Activated naive CD8-positive, alpha-beta T cell (primary cell): ENCODE data around the gene OSBPL7.
A peak's percentile ranks its signal among the peaks of the same experiment; 100 is the strongest.

Source experiments
- H3K27ac Mint-ChIP-seq: one replicate; pipeline ENCODE4 v1.8.0; 2021; ENCODE audit warnings: mixed read lengths
- H3K27me3 Mint-ChIP-seq: one replicate; pipeline ENCODE4 v1.8.0; 2021; ENCODE audit warnings: mixed read lengths
- H3K36me3 Mint-ChIP-seq: one replicate; pipeline ENCODE4 v1.8.0; 2021; ENCODE audit warnings: mixed read lengths
- H3K4me1 Mint-ChIP-seq: one replicate; pipeline ENCODE4 v1.8.0; 2021; ENCODE audit warnings: low read depth, mixed read lengths
- H3K4me3 Mint-ChIP-seq: one replicate; pipeline ENCODE4 v1.8.0; 2021; ENCODE audit warnings: mild to moderate bottlenecking, mixed read lengths
- H3K9me3 Mint-ChIP-seq: one replicate; pipeline ENCODE4 v1.8.0; 2021; ENCODE audit warnings: low read depth, mixed read lengths

OSBPL7 gene, protein sequence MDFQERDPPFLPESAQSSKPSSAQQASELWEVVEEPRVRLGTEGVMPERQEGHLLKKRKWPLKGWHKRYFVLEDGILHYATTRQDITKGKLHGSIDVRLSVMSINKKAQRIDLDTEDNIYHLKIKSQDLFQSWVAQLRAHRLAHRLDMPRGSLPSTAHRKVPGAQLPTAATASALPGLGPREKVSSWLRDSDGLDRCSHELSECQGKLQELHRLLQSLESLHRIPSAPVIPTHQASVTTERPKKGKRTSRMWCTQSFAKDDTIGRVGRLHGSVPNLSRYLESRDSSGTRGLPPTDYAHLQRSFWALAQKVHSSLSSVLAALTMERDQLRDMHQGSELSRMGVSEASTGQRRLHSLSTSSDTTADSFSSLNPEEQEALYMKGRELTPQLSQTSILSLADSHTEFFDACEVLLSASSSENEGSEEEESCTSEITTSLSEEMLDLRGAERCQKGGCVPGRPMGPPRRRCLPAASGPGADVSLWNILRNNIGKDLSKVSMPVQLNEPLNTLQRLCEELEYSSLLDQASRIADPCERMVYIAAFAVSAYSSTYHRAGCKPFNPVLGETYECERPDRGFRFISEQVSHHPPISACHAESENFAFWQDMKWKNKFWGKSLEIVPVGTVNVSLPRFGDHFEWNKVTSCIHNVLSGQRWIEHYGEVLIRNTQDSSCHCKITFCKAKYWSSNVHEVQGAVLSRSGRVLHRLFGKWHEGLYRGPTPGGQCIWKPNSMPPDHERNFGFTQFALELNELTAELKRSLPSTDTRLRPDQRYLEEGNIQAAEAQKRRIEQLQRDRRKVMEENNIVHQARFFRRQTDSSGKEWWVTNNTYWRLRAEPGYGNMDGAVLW

DNA sequence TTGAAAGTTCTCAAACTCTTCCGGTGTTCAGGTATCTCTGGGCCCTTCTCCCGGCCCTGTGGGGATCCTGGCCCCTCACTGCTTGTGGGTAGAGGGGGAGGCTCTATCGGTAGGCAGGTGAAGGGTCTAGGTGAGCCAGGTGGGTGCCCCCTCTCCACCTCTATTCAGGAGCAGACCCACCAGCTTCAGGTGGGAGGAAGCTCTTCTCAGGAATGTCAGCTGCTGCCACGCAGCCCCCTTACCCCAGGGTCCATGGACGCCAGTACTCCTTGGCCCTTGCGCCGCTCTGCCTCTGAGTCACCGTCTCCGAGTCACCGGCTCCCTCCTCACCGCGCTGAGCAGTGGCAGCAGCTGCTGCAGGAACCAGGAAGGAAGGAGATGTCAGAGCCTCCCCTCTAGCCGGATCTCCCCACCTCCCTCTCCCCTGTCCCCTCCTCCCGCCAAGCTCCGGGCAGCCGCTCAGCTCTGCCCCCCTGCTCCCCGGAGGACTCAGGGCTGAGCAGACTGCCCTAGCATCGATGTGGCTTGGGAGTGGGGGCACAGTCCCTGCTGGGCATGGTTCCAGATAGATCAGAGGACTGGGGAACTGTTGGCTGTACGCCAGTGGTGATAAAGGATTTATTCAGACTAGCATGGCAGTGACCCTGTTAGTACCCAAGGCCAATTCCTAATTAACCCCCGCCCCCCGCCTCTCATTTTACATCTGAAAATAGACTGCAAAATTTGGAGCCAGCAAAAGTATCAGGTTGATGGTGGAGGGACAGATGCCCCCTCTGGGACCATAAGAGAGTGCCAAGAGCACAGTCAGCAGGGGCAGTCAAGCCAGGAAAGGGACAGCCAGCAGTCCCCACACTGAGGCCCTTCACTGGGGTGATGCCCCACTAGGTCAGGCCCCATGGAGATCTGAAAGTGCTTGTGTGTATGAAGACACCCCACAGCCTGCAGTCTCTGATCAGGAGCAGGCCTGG, at the start of gene OSBPL7:
OSBPL7 (minus strand) TSS at position 371 of the 968 bp plus-strand sequence. CDS start 1,516 bp downstream, outside the sequence.
- Mint-ChIP-seq H3K4me1 (peaks cover 21% of the 10 kb centered on the region), H3K36me3 (peaks cover 5% of the 10 kb centered on the region), H3K27ac (peak within 1 kb of the TSS; percentile 82)

DNA sequence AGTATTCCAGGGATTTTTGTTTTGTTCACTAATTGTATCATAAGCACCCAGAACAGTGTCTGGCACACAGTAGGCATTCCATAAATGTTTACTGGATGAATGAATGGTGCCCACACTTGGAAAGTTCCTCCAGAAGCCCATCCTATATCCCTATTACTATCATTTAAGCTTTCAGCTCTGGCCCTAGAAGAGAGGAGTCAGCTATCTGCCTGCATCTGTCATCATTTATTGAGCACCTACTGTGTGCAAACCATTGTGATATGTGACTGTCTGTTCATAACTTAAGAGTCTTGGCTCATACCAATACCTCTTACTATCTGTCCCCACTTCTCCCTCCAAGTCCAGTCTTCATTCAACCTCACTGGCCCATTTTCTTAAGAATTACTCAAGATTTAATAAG, 49.5 kb upstream of the OSBPL7 start:
- no peak overlapping the region for H3K27ac Mint-ChIP-seq

More for the DNA sequence above, at the start of gene OSBPL7:
- H3K27me3 Mint-ChIP-seq = no peaks in the 10 kb centered on the region
- no peaks in the 10 kb centered on the region for H3K9me3 Mint-ChIP-seq
- peak within 1 kb of the TSS; percentile 94 for H3K4me3 Mint-ChIP-seq

DNA sequence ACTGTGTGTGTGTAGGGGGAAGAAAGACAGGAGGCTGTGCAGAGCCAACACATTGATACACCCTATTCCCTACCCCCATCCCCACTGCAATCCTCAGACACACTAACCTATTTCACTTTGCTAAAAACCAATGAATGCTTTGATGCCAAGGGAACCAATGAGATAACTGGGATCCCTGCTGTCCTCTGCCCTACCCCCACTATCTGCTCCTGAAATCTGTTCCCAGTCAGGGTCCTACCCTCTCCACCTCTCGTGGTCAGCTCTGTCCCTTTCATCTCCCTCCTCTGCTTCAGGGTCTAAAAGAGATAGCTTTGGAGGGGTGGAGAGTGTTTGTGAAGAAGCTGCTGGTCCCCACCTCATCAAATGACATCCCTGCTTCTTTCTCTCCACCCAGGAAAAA, 48.5 kb upstream of the OSBPL7 start:
- Mint-ChIP-seq H3K27me3 (peaks cover 16% of the 10 kb centered on the region), H3K27ac (no peak overlapping the region), H3K4me1 (peaks cover 3% of the 10 kb centered on the region), H3K36me3 (no peaks in the 10 kb centered on the region), H3K9me3 (no peaks in the 10 kb centered on the region), H3K4me3 (no peak overlapping the region)

More for the DNA sequence above, 49.5 kb upstream of the OSBPL7 start:
- H3K9me3 Mint-ChIP-seq = no peaks in the 10 kb centered on the region
- no peaks in the 10 kb centered on the region for H3K36me3 Mint-ChIP-seq
- H3K4me3 Mint-ChIP-seq = no peak overlapping the region
- H3K4me1 Mint-ChIP-seq = no peaks in the 10 kb centered on the region
- peaks cover 16% of the 10 kb centered on the region for H3K27me3 Mint-ChIP-seq

DNA sequence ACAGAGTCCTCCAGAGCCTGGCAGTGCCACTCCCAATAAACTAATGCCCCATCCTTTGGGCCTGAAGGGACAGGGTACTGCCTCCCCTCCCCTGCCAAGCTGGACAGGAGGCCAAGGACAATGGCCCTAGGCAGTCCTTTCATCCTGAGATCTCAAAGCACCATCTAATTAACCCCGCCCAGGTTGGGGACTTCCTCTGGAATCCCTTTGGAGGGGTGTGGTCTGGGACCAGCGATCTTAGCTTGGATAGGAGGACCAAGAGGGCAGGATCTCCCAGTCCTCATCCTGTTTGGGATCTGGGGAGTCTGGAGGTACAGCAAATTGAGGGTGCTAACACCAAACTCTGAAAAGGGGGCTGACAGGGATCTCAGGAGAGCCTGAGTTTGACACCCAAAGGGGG, 47.5 kb upstream of the OSBPL7 start:
- Mint-ChIP-seq H3K4me1 (peaks cover 7% of the 10 kb centered on the region), H3K27ac (no peak overlapping the region), H3K9me3 (no peaks in the 10 kb centered on the region), H3K4me3 (no peak overlapping the region), H3K36me3 (no peaks in the 10 kb centered on the region), H3K27me3 (peaks cover 14% of the 10 kb centered on the region)

DNA sequence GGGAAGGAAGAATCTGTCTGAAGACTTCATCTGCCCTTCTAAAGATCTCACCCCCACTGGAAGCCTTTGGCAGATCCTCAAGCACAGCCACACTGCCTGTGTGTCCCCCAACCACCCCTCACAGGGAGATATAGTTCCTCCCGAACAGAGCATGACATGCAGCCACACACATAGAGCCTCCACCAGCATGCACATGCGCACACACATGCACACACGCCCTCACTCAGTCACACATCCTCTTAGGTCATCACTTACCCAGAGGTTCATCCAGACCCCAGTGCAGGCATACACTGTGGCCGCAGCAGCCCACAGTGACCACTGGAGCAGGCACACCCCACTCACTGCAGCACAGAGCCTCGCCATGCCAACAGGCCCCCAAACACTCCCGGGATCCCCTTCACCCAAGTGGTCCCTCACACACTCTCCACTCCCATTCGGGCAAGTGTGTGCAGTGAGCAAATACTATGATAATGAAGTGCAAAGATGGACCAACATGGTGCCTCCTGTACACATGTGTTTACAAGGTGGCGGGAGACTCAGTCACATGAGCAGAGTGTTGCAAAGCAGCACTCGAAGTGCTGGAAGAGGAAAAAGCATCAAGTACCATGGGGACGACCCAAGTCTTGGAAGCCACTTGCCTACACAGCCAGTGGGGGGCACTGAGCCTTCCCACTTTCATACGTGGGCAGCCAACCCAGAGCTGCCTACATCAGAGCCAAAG, 46.4 kb upstream of the OSBPL7 start:
- H3K27ac Mint-ChIP-seq = no peak overlapping the region
- no peaks in the 10 kb centered on the region for H3K36me3 Mint-ChIP-seq
- no peaks in the 10 kb centered on the region for H3K9me3 Mint-ChIP-seq
- H3K4me3 Mint-ChIP-seq = no peak overlapping the region
- peaks cover 13% of the 10 kb centered on the region for H3K27me3 Mint-ChIP-seq
- peaks cover 11% of the 10 kb centered on the region for H3K4me1 Mint-ChIP-seq

DNA sequence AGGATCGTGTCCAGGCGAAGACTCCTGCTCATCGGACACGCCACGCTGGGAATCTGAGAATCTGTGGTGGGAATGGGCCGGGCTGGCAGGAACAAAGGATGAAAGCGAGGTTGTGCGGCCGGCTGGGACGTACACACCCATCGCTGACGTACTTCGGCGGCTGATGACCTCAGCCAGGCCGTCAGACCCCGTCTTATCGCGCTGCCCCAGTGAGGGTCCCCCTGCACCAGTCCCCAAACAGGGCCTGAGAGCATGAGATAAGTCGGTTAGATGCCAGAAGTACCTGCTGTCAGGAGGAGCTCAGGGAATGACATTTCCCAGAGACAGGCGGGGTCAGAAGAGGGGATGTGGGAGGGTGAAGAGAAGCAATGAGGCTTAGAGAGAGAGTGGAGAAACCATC, 45.3 kb upstream of the OSBPL7 start:
- Mint-ChIP-seq H3K27ac (no peak overlapping the region), H3K4me3 (no peak overlapping the region), H3K9me3 (no peaks in the 10 kb centered on the region), H3K36me3 (no peaks in the 10 kb centered on the region), H3K27me3 (peaks cover 12% of the 10 kb centered on the region), H3K4me1 (peaks cover 16% of the 10 kb centered on the region)

DNA sequence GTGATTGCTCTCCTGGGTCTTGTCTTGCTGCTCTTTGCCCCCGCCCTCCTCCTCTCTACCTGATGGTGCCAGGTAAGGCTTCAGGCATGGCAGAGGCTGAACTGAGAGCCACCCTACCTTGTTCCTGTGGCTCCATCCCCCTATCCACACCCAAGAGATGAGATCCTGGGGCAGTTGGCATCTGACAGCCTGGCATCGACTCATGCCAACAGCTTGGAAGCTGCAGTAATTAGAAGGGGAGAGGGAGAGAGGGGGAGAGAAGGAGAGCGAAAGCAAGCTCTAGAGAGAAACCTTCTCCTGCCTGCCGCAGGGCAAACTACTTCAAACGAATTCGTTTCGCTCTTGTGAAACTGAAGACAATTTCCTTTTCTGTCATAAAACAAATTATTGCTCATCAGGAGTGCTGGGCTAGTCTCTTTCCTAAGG, 43.2 kb upstream of the OSBPL7 start:
- Mint-ChIP-seq H3K36me3 (no peaks in the 10 kb centered on the region), H3K27ac (no peak overlapping the region), H3K4me1 (peaks cover 16% of the 10 kb centered on the region), H3K27me3 (peaks cover 4% of the 10 kb centered on the region), H3K9me3 (no peaks in the 10 kb centered on the region), H3K4me3 (no peak overlapping the region)

DNA sequence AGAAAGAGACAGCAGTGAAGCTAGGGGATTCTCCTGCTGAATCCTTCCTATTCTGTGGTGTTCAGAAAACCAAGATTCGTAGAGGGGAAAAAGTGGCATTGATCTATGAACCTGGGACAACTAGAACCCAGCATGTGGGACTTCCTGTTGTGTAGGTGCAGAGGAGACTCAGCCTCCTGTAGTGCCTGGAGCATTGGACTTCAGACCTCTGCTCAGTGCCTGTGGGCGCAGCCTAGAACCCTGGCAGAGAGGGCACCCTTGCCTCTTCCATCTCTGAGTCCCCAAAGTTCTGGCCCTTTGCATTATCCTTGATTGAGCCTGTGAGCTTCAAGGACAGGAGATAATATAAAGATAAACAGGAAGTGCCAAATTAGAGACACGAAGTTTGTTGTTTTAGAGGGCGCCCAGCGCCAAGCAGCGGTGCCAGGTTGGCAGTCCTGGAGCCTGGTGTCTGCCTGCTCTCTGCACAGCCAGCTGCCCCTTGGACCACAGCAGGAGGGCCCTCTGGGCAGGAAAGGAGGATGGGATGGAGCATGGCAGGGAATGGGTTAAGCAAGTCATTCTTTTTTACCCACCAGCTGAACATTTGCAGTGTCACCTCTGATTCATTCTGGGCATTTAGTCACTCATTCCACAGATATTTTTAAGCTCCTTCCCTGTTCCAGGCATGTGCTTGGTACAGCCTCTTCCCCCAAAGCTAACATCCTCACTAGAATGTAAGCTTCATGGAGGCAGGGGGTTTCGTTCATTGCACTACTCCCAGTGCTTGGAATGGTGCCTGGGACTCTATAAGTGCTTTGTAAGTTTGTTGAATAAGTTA, 41.2 kb upstream of the OSBPL7 start:
- no peaks in the 10 kb centered on the region for H3K27me3 Mint-ChIP-seq
- H3K9me3 Mint-ChIP-seq = no peaks in the 10 kb centered on the region
- H3K27ac Mint-ChIP-seq = no peak overlapping the region

DNA sequence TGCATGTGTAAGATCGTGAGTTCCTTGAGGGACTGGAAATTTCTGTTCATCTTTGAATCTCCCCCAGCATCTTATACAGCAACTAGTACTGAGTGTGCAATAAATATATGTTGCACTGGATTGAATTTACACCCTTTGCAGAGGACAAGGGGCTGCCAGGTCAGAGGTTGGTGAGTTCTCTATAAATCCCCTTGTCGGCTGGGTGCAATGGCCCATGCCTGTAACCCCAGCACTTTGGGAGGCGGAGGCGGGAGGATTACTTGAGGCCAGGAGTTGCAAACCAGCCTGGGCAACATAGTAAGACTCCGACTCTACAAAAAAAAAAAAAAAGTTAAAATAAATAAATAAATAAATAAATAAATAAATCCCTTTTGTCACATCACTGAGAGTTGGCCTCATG, 38.8 kb upstream of the OSBPL7 start:
- Mint-ChIP-seq H3K36me3 (no peaks in the 10 kb centered on the region), H3K4me3 (no peak overlapping the region), H3K4me1 (peaks cover 14% of the 10 kb centered on the region), H3K27me3 (peaks cover 8% of the 10 kb centered on the region), H3K9me3 (no peaks in the 10 kb centered on the region), H3K27ac (no peak overlapping the region)

More for the DNA sequence above, 41.2 kb upstream of the OSBPL7 start:
- Mint-ChIP-seq H3K4me3 (no peak overlapping the region), H3K4me1 (peaks cover 16% of the 10 kb centered on the region), H3K36me3 (no peaks in the 10 kb centered on the region)

DNA sequence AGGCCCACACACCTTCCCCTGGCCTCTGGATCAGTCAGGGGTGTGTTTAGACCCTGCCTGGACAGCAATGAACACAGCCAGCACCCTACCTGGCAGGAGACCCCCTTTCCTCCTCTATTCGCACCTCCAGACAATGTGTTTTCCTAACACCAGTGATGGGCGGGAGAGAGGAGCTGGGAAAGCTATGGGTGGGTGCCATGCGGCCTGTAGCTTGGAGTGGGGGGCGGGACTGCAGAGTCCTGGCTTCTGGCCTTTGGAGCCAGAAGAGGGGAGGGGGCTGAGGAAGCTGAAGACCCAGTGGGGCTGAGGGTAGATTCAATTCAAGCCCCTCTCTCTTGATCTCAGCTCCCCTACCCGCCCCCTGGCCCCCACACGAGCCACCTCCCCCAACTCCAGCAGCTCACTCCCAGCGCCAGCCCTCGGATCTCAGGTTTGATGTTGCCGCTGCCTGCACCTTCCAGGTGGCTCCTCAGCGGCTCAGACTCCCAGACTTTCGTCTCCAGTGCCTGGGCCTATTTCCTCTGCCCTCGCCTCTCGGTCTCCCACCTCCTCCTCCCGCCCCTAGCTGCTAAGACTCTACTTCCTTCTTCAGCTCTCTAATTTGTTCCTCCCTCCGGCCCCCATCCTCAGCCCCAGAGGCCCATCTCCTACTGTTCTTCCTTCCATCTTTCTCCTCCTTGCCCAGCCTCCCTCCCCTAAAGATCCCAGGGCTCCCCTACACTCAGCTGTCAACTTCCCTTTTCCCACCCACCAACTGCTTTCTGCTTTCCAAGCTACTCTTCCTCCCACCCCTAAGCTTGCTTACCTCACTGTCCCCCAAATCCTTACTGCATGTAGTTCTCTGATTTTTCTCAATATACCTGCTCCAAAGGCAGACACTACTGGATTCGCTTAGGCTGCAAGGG, 36.2 kb upstream of the OSBPL7 start:
- H3K36me3 Mint-ChIP-seq = no peaks in the 10 kb centered on the region
- H3K27me3 Mint-ChIP-seq = peaks cover 24% of the 10 kb centered on the region
- H3K4me1 Mint-ChIP-seq = peaks cover 7% of the 10 kb centered on the region
- no peak overlapping the region for H3K27ac Mint-ChIP-seq
- H3K9me3 Mint-ChIP-seq = no peaks in the 10 kb centered on the region
- no peak overlapping the region for H3K4me3 Mint-ChIP-seq

DNA sequence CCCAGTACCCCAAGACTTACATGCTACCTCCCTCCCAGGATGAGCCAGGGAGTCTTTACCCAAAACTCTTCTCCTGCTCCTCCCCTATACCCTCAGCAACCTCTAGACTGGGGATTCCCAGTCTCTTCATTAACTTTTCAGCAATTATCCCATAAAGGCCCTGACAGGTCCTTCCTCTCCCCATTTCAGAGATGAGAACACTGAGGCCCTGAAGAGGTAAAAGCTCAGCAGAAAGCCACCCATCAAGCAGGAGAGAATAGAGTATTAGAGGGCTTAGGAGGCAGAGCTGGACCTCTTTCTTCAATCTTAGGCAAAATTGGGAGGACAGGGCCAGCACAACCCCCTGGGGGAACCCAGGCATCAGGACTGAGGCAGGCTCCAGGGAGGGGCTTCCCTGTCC, 35.2 kb upstream of the OSBPL7 start:
- Mint-ChIP-seq H3K9me3 (no peaks in the 10 kb centered on the region), H3K27ac (no peak overlapping the region), H3K4me3 (no peak overlapping the region), H3K4me1 (peaks cover 10% of the 10 kb centered on the region), H3K27me3 (peaks cover 32% of the 10 kb centered on the region), H3K36me3 (no peaks in the 10 kb centered on the region)

DNA sequence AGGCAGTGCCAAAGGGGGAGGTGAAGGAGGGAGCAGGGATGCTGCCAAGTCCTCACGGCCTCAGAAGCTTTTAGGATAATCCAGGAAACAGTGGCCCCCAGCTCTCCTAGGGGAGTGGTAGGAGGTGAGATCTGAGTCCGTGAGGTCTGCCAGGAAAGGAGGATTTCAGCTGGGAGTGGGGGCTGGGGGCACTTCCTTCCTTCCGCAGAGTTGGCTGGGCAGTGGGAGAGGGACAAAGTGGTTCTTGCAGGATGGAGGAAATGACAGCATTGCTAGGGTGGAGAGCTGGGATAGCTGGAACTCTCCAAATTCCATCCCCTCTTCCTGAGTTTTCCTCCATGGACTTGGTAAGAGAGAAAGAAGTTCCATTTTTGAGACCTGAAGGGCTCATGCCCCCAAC, 34.1 kb upstream of the OSBPL7 start:
- Mint-ChIP-seq H3K4me1 (peaks cover 11% of the 10 kb centered on the region), H3K27me3 (peaks cover 33% of the 10 kb centered on the region), H3K27ac (no peak overlapping the region), H3K4me3 (no peak overlapping the region), H3K9me3 (no peaks in the 10 kb centered on the region), H3K36me3 (no peaks in the 10 kb centered on the region)
